ENCODE measurements around the gene TENM4. TPM values are rescaled to one million over a fixed set of nuclear protein-coding genes. Genes with fewer than 3 reads are reported as not detected.

TENM4 gene
- polyA plus RNA-seq, 2 of the 4 experiments (the other 2 are of a cell fraction), result 0.06 to 0.31 TPM

- ATAC-seq, result no peak
- DNase-seq (ENCODE audit: low read depth in 1 of 2, low spot score in 1 of 2), result no peak
- FAIRE-seq, result no peak
- Histone ChIP-seq H3K9me3 (no peaks in the 10 kb centered on the region), H3K4me3 (no peak overlapping the region), H3K4me2 (no peak overlapping the region), H3K4me1 (peaks cover 8% of the 10 kb centered on the region; the same call in 1 of the 3 replicates), H3K27ac (no peak overlapping the region)
- no peak for TF ChIP-seq ZC3H11A (IDR thresholded peaks at IDR 0.05)
- TF ChIP-seq KDM5A (IDR thresholded peaks at IDR 0.05), result no peak
- TF ChIP-seq EP300 (IDR thresholded peaks at IDR 0.05), result no peak
- no peak for TF ChIP-seq HES2 (IDR thresholded peaks at IDR 0.05)
- no peak for TF ChIP-seq HDAC2 (IDR thresholded peaks at IDR 0.05)
- no peak for TF ChIP-seq ZFP36 (IDR thresholded peaks at IDR 0.05; ENCODE audit: borderline replicate concordance, partially characterized antibody)
- TF ChIP-seq RCOR1 (IDR thresholded peaks at IDR 0.05; ENCODE audit: low read depth, low read length), result no peak
- TF ChIP-seq NFE2L2 (conservative IDR thresholded peaks at IDR 0.05; ENCODE audit: low read length), result no peak
- no peak for TF ChIP-seq MAX (IDR thresholded peaks at IDR 0.05)
- TF ChIP-seq ATOH8 (CRISPR knock-in tag; IDR thresholded peaks at IDR 0.05; ENCODE audit: low read depth), result no peak
- no peak for TF ChIP-seq JUN (IDR thresholded peaks at IDR 0.05)
- TF ChIP-seq FOXS1 (CRISPR knock-in tag; IDR thresholded peaks at IDR 0.05), result no peak
- no peak for TF ChIP-seq ELK1 (IDR thresholded peaks at IDR 0.05; ENCODE audit: low read depth, low read length)
- TF ChIP-seq RNF2 (IDR thresholded peaks at IDR 0.05; ENCODE audit: borderline replicate concordance, low read depth), result no peak
- no peak for TF ChIP-seq PHF8 (IDR thresholded peaks at IDR 0.05; ENCODE audit: borderline replicate concordance, low read depth)
- no peak for TF ChIP-seq SMC3 (IDR thresholded peaks at IDR 0.05)
- TF ChIP-seq USF2 (IDR thresholded peaks at IDR 0.05), result no peak
- TF ChIP-seq TFCP2L1 (CRISPR knock-in tag; IDR thresholded peaks at IDR 0.05), result no peak
- TF ChIP-seq SREBF2 (IDR thresholded peaks at IDR 0.05), result no peak
- WGBS (ENCODE audit: missing lambda C conversion rate), result 58% methylated on average over 3 of the region's 3 CpGs
- ChIA-PET CTCF (interaction anchor here (1.3 kb wide), 1 partner anchor 69 kb away, joined by 3 read pairs; no protein-coding TSS in a partner anchor), POLR2A (no interaction called here)
Observed at GRCh38 chr11:79423736-79424135, 17.1 kb downstream of the TENM4 start.

- ATAC-seq (no peak), FAIRE-seq (no peak), DNase-seq (ENCODE audit: low read depth in 1 of 2, low spot score in 1 of 2) (no peak)
- no peaks in the 10 kb centered on the region; the same call in 2 of the 3 replicates for H3K9me3 ChIP-seq
- 60% methylated on average over 2 of the region's 2 CpGs for WGBS (ENCODE audit: missing lambda C conversion rate)
- TF ChIP-seq TP53 (CRISPR knock-in tag; IDR thresholded peaks at IDR 0.05) (no peak), SMC3 (IDR thresholded peaks at IDR 0.05) (no peak), POLR2AphosphoS2 (conservative IDR thresholded peaks at IDR 0.05; ENCODE audit: low read length) (no peak), KDM5A (IDR thresholded peaks at IDR 0.05) (no peak), MAFK (IDR thresholded peaks at IDR 0.05; ENCODE audit: partially characterized antibody) (no peak), RCOR1 (IDR thresholded peaks at IDR 0.05; ENCODE audit: low read depth, low read length) (no peak), ELK1 (IDR thresholded peaks at IDR 0.05; ENCODE audit: low read depth, low read length) (no peak)
- no peak overlapping the region for H3K4me2 ChIP-seq
- H3K4me3 ChIP-seq, result no peak overlapping the region
- ChIA-PET POLR2A (interaction anchor here (0.6 kb wide), 2 partner anchors 18 to 69 kb away, joined by 3 to 6 read pairs; no protein-coding TSS in a partner anchor), CTCF (interaction anchor here (1.3 kb wide), 1 partner anchor 70 kb away, joined by 3 read pairs; no protein-coding TSS in a partner anchor)
- peaks cover 10% of the 10 kb centered on the region; the same call in 1 of the 3 replicates for H3K4me1 ChIP-seq
- H3K27ac ChIP-seq, result no peak overlapping the region
Observed at GRCh38 chr11:79422866-79423265, 18.0 kb downstream of the TENM4 start.
